ENCODE results near the gene IL13RA2. TPM values are rescaled to one million over a fixed set of nuclear protein-coding genes. Genes with fewer than 3 reads are reported as not detected.

The IL13RA2 gene
- total and polyA plus RNA-seq, 2 donors (not counting 3 experiments of a cell fraction or from before 2014, with no cell fraction given), result not detected

DNA sequence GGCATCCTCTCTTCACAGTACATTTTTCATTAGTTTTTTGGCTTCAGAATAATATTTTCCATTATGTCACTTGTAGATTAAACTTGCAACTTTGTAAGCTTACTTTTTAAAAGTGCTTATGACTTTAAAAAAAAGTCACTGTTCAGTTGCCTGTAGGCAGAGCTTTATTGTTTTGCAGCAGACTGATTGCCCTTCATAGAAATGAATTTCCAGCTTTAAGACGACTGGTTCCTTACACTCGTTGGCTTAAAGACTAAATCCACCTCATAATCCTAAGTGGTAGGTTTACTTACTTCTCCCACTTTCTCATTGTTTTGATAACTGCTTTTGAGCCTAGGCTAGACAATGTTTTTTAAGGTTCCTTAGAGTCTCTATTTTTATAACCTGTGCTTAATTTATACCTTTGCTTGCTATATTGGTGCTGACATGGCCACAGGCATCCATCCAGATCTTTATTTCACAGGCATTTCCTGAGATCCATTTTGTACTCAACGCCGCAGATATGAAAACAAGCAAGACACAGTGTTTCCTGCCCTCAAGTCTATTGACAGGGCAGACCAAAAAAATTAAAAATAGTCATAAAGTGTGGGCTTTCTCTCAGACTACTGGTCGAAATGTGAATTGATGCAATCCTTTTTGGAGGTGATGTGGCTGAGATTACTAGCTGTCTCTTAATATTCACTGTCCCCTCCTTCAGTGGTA is 12.6 kb upstream of the IL13RA2 start:
- peak overlapping the region; percentile 24 for H3K9ac ChIP-seq (replicated peaks; ENCODE audit: extremely low read depth, insufficient read depth, low read length)
- H3K79me2 ChIP-seq (ENCODE audit: control insufficient read depth, insufficient read depth, low read length), result no peaks in the 10 kb centered on the region
- peak overlapping the region; percentile 77 for H3K27ac ChIP-seq (ENCODE audit: insufficient read depth, low read depth, low read length)
- H3K4me3 ChIP-seq (replicated peaks in 1 of 3; ENCODE audit: insufficient read depth in 1 of 3, low read depth in 1 of 3, low read length in 3 of 3), result no peak overlapping the region
- peak; percentile 59 for TF ChIP-seq POLR2AphosphoS5 (IDR thresholded peaks at IDR 0.05; ENCODE audit: insufficient read depth, low read depth, low read length)
- TF ChIP-seq FOS (IDR thresholded peaks at IDR 0.05; ENCODE audit: borderline replicate concordance, insufficient read depth, low read length), result no peak
- TF ChIP-seq JUN (IDR thresholded peaks at IDR 0.05; ENCODE audit: borderline replicate concordance, insufficient read depth, insufficient read length, low read depth), result peak; percentile 31
- TF ChIP-seq EZH2 (IDR thresholded peaks at IDR 0.05; ENCODE audit: borderline replicate concordance, low read depth, low read length, severe bottlenecking), result no peak
- peak; percentile 75 for TF ChIP-seq GATA2 (IDR thresholded peaks at IDR 0.05; ENCODE audit: insufficient read depth, insufficient read length, low read depth, low read length)
- peak; percentile 33 for TF ChIP-seq POLR2A (IDR thresholded peaks at IDR 0.05; ENCODE audit: low read depth, low read length)
- DNase-seq (ENCODE audit: low read depth, low spot score), result peak; percentile 95
- H3K4me2 ChIP-seq (ENCODE audit: insufficient read depth, low read length), result peak overlapping the region; percentile 78
- H3K27me3 ChIP-seq (ENCODE audit: control insufficient read depth in 2 of 2, insufficient read depth in 2 of 2, low read length in 2 of 2), result no peaks in the 10 kb centered on the region
- H3K9me3 ChIP-seq (replicated peaks; ENCODE audit: control insufficient read depth, insufficient read depth, low read length), result no peaks in the 10 kb centered on the region
- peak; percentile 96 for FAIRE-seq
- ChIA-PET CTCF (interaction anchor here (0.8 to 2.1 kb wide), 7 partner anchors 9 to 70 kb away, joined by 3 to 8 read pairs (median 3); partner anchors contain the start of gene IL13RA2), POLR2A (no interaction called here)
- H4K20me1 ChIP-seq (replicated peaks; ENCODE audit: control insufficient read depth, extremely low read depth, insufficient read depth, low read length), result no peaks in the 10 kb centered on the region
- H3K9me1 ChIP-seq (replicated peaks; ENCODE audit: control insufficient read depth, extremely low read depth, insufficient read depth, low read length), result no peaks in the 10 kb centered on the region
- intact Hi-C loops (cut with micrococcal nuclease), result no loop called here
- BruUV-seq (replicated peaks), result no TSS peak
- dilution Hi-C loops (cut with MboI; ENCODE audit: extremely low pct_ligation_motif_present, low sequenced_read_pairs), result no loop called here
- H3K4me1 ChIP-seq (ENCODE audit: control insufficient read depth, extremely low read depth, insufficient read depth, low read length), result peaks cover 19% of the 10 kb centered on the region
- H3K36me3 ChIP-seq (ENCODE audit: control insufficient read depth in 2 of 2, extremely low read depth in 1 of 2, insufficient read depth in 2 of 2, low read length in 2 of 2), result no peaks in the 10 kb centered on the region
- H2AFZ ChIP-seq (ENCODE audit: low read depth, low read length), result peak overlapping the region; percentile 74

DNA sequence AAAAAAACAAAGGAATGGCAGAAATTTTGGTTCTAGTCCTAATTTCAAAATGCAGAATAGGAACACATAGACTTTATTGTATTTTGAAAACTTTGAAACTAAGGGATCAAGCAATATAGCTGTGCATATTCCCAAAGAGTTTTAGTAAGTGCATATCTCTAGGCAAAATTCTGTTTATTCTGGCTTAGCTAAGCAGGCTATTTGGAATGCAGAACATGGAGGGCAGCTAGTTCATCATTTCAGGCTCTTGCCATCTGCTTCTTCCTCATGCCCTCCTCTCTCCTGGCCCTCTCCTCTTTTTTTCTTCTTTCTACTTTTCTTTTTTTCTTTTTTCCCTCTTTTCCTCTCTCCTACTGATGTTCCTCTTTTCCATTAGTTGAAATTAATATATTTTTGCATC is 12.0 kb upstream of the IL13RA2 start:
- TF ChIP-seq EZH2 (IDR thresholded peaks at IDR 0.05; ENCODE audit: borderline replicate concordance, low read depth, low read length, severe bottlenecking), result no peak
- TF ChIP-seq, protein P1, sequence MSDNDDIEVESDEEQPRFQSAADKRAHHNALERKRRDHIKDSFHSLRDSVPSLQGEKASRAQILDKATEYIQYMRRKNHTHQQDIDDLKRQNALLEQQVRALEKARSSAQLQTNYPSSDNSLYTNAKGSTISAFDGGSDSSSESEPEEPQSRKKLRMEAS (IDR thresholded peaks at IDR 0.05; ENCODE audit: insufficient read depth, insufficient read length), result no peak
- dilution Hi-C loops (cut with MboI; ENCODE audit: extremely low pct_ligation_motif_present, low sequenced_read_pairs), result no loop called here
- H3K9me1 ChIP-seq (replicated peaks; ENCODE audit: control insufficient read depth, extremely low read depth, insufficient read depth, low read length), result no peaks in the 10 kb centered on the region
- H4K20me1 ChIP-seq (replicated peaks; ENCODE audit: control insufficient read depth, extremely low read depth, insufficient read depth, low read length), result no peaks in the 10 kb centered on the region
- intact Hi-C loops (cut with micrococcal nuclease), result no loop called here
- ChIA-PET CTCF (interaction anchor here (0.8 to 2.1 kb wide), 6 partner anchors 9 to 70 kb away, joined by 3 to 8 read pairs (median 4); partner anchors contain the start of gene IL13RA2), POLR2A (no interaction called here)
- no TSS peak for BruUV-seq (replicated peaks)
- no peaks in the 10 kb centered on the region for H3K9me3 ChIP-seq (replicated peaks; ENCODE audit: control insufficient read depth, insufficient read depth, low read length)
- H2AFZ ChIP-seq (ENCODE audit: low read depth, low read length), result no peak overlapping the region
- H3K4me3 ChIP-seq (replicated peaks in 1 of 3; ENCODE audit: insufficient read depth in 1 of 3, low read depth in 1 of 3, low read length in 3 of 3), result no peak overlapping the region
- no peak for DNase-seq (ENCODE audit: low read depth, low spot score)
- peaks cover 19% of the 10 kb centered on the region for H3K4me1 ChIP-seq (ENCODE audit: control insufficient read depth, extremely low read depth, insufficient read depth, low read length)
- H3K27ac ChIP-seq (ENCODE audit: insufficient read depth, low read depth, low read length), result peak overlapping the region; percentile 77
- H3K9ac ChIP-seq (replicated peaks; ENCODE audit: extremely low read depth, insufficient read depth, low read length), result peak overlapping the region; percentile 24
- H3K27me3 ChIP-seq (ENCODE audit: control insufficient read depth in 2 of 2, insufficient read depth in 2 of 2, low read length in 2 of 2), result no peaks in the 10 kb centered on the region
- no peak for FAIRE-seq
- peak overlapping the region; percentile 78 for H3K4me2 ChIP-seq (ENCODE audit: insufficient read depth, low read length)
- no peaks in the 10 kb centered on the region for H3K79me2 ChIP-seq (ENCODE audit: control insufficient read depth, insufficient read depth, low read length)
- H3K36me3 ChIP-seq (ENCODE audit: control insufficient read depth in 2 of 2, extremely low read depth in 1 of 2, insufficient read depth in 2 of 2, low read length in 2 of 2), result no peaks in the 10 kb centered on the region

All from endothelial cell of umbilical vein (primary cell).